ENCODE results near the gene SEMA3G. TPM values are rescaled to one million over a fixed set of nuclear protein-coding genes. Genes with fewer than 3 reads are reported as not detected.

SEMA3G gene
- total RNA-seq, 1 experiment from 2014 or later: 1.6 TPM

- Mint-ChIP-seq H3K4me3 (no peak overlapping the region), H3K36me3 (peaks cover 33% of the 10 kb centered on the region), H3K4me1 (no peaks in the 10 kb centered on the region), H3K9me3 (no peaks in the 10 kb centered on the region), H3K27me3 (ENCODE audit: low read depth) (peaks cover 2% of the 10 kb centered on the region; the same call in 1 of the 2 replicates), H3K27ac (no peak overlapping the region)
- no peak for TF ChIP-seq E2F1 (CRISPR knock-in tag; IDR thresholded peaks at IDR 0.05)
- TF ChIP-seq ZMAT4 (CRISPR knock-in tag; IDR thresholded peaks at IDR 0.05): no peak
- no peak for DNase-seq (ENCODE audit: low spot score)
- ChIA-PET CTCF (interaction anchor here (4.3 to 4.7 kb wide), 2 partner anchors 12 to 15 kb away, joined by 27 to 40 read pairs; no protein-coding TSS in a partner anchor), POLR2A (no interaction called here)
- no peak for ATAC-seq
These were observed 44.6 kb downstream of the SEMA3G start for GRCh38 chr3:52400275-52400793.

GRCh38 chr3:52399593-52399992 is 45.3 kb downstream of the SEMA3G start:
- H3K36me3 Mint-ChIP-seq: peaks cover 26% of the 10 kb centered on the region
- no peak for TF ChIP-seq CBFB (CRISPR knock-in tag; IDR thresholded peaks at IDR 0.05; ENCODE audit: low read depth)
- no peak for TF ChIP-seq NR3C1 (CRISPR knock-in tag; conservative IDR thresholded peaks at IDR 0.05; ENCODE audit: low read depth)
- TF ChIP-seq NR2C2 (CRISPR knock-in tag; IDR thresholded peaks at IDR 0.05): no peak
- ChIA-PET CTCF (interaction anchor here (1.4 to 4.7 kb wide), 3 partner anchors 11 to 101 kb away, joined by 3 to 40 read pairs (median 27); no protein-coding TSS in a partner anchor), POLR2A (interaction anchor here (1.2 kb wide), 1 partner anchor 11 kb away, joined by 4 read pairs; no protein-coding TSS in a partner anchor)
- peaks cover 5% of the 10 kb centered on the region; the same call in 1 of the 2 replicates for H3K27me3 Mint-ChIP-seq (ENCODE audit: low read depth)
- no peak overlapping the region for H3K4me3 Mint-ChIP-seq
- DNase-seq (ENCODE audit: low spot score) (no peak), ATAC-seq (no peak)
- H3K27ac Mint-ChIP-seq: no peak overlapping the region
- H3K4me1 Mint-ChIP-seq: no peaks in the 10 kb centered on the region
- no peaks in the 10 kb centered on the region for H3K9me3 Mint-ChIP-seq

- Mint-ChIP-seq H3K27me3 (ENCODE audit: low read depth) (peaks cover 5% of the 10 kb centered on the region; the same call in 1 of the 2 replicates), H3K4me1 (no peaks in the 10 kb centered on the region), H3K36me3 (peaks cover 21% of the 10 kb centered on the region), H3K4me3 (no peak overlapping the region), H3K9me3 (no peaks in the 10 kb centered on the region), H3K27ac (no peak overlapping the region)
- TF ChIP-seq CREM (CRISPR knock-in tag; IDR thresholded peaks at IDR 0.05) (no peak), E2F1 (CRISPR knock-in tag; IDR thresholded peaks at IDR 0.05) (no peak), TEAD1 (CRISPR knock-in tag; IDR thresholded peaks at IDR 0.05) (no peak), GTF2I (CRISPR knock-in tag; conservative IDR thresholded peaks at IDR 0.05) (no peak), ZNF416 (CRISPR knock-in tag; IDR thresholded peaks at IDR 0.05) (no peak), ATF1 (CRISPR knock-in tag; IDR thresholded peaks at IDR 0.05) (no peak), EMX1 (CRISPR knock-in tag; IDR thresholded peaks at IDR 0.05) (no peak), ZNF671 (CRISPR knock-in tag; IDR thresholded peaks at IDR 0.05) (no peak), MXD4 (CRISPR knock-in tag; IDR thresholded peaks at IDR 0.05; ENCODE audit: borderline replicate concordance) (no peak), ATF6 (CRISPR knock-in tag; IDR thresholded peaks at IDR 0.05) (no peak), ZNF121 (CRISPR knock-in tag; IDR thresholded peaks at IDR 0.05) (no peak), NFYB (CRISPR knock-in tag; conservative IDR thresholded peaks at IDR 0.05; ENCODE audit: low read depth) (no peak), NFE2L1 (CRISPR knock-in tag; IDR thresholded peaks at IDR 0.05) (no peak), NR3C1 (CRISPR knock-in tag; conservative IDR thresholded peaks at IDR 0.05; ENCODE audit: low read depth) (no peak), PRDM15 (CRISPR knock-in tag; IDR thresholded peaks at IDR 0.05) (no peak), ZNF263 (CRISPR knock-in tag; IDR thresholded peaks at IDR 0.05; ENCODE audit: low read depth) (no peak), ERG (CRISPR knock-in tag; IDR thresholded peaks at IDR 0.05) (no peak)
- no peak for DNase-seq (ENCODE audit: low spot score)
- ChIA-PET CTCF (interaction anchor here (1.4 to 4.7 kb wide), 4 partner anchors 11 to 178 kb away, joined by 3 to 40 read pairs (median 18); no protein-coding TSS in a partner anchor), POLR2A (interaction anchor here (1.2 kb wide), 1 partner anchor 10 kb away, joined by 4 read pairs; no protein-coding TSS in a partner anchor)
- no peak for ATAC-seq
These were observed 45.8 kb downstream of the SEMA3G start for GRCh38 chr3:52399131-52399530.
